GM12865 (cell line): ENCODE results near the gene GPR132.
"Not testable (repeated sequence)": the region's sequence is repeated elsewhere in the genome, so short reads cannot be mapped to it uniquely, and the experiment has no call there.

Experiments used
- DNase-seq: peaks from one replicate; pipeline ENCODE4 v3.0.0; 2010; ENCODE audit warnings: low read depth
- H3K4me3 ChIP-seq: 2 replicates; pipeline ENCODE4 v1.5.1; 2011; ENCODE audit warnings: mild to moderate bottlenecking, low read depth, low read length, control low read depth
- TF ChIP-seq, protein P1 (sequence below): IDR thresholded peaks from 2 replicates; pipeline ENCODE4 v1.5.1; 2011; ENCODE audit warnings: low read length, control low read depth, low read depth, inconsistent platforms; ENCODE audit not compliant: insufficient read depth; ENCODE audit errors: missing control alignments

GPR132 gene

DNA sequence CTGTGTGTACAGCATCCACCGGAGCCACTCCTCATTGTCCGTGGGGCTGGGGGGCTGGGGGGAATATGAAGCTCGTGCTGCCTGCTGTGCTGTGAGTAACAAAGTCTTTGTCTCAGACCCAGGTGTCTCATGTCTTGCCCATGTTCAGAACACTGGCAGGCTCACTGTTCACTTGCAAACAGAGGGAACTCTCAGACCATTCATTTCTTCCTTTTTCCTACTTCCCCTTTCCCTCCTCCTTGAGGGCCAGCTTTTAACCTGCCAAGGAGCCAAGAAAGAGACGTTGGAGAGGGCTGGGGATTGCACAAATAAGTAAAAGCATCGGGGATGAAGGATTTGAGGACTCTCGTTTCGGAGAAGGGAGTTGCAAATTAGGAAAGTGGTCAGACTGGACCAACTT, 21.6 kb downstream of the GPR132 start:
- no peak overlapping the region for H3K4me3 ChIP-seq
- TF ChIP-seq, protein P1, sequence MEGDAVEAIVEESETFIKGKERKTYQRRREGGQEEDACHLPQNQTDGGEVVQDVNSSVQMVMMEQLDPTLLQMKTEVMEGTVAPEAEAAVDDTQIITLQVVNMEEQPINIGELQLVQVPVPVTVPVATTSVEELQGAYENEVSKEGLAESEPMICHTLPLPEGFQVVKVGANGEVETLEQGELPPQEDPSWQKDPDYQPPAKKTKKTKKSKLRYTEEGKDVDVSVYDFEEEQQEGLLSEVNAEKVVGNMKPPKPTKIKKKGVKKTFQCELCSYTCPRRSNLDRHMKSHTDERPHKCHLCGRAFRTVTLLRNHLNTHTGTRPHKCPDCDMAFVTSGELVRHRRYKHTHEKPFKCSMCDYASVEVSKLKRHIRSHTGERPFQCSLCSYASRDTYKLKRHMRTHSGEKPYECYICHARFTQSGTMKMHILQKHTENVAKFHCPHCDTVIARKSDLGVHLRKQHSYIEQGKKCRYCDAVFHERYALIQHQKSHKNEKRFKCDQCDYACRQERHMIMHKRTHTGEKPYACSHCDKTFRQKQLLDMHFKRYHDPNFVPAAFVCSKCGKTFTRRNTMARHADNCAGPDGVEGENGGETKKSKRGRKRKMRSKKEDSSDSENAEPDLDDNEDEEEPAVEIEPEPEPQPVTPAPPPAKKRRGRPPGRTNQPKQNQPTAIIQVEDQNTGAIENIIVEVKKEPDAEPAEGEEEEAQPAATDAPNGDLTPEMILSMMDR = no peak
- no peak for DNase-seq

DNA sequence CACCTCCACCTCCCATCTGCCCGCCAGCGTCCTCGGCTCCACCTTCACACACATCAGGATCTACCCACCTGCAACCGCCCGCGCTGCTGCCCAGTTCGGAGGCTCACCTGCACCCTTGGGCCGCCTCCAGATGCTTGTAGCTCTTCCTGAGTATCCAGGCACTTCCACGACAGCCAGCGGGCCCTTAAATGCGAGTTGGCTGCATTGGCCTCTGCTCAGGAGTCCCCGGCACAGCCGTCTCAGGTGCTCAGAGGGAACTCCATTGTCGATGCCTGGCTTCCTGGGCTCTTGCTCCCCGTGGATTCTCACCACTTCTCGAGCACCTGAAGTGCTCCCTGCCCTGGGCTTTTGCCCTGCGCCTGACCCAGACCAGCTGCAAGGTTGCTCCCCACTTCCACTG, 22.4 kb downstream of the GPR132 start:
- no peak for DNase-seq
- TF ChIP-seq, protein P1 = no peak
- H3K4me3 ChIP-seq = no peak overlapping the region

DNA sequence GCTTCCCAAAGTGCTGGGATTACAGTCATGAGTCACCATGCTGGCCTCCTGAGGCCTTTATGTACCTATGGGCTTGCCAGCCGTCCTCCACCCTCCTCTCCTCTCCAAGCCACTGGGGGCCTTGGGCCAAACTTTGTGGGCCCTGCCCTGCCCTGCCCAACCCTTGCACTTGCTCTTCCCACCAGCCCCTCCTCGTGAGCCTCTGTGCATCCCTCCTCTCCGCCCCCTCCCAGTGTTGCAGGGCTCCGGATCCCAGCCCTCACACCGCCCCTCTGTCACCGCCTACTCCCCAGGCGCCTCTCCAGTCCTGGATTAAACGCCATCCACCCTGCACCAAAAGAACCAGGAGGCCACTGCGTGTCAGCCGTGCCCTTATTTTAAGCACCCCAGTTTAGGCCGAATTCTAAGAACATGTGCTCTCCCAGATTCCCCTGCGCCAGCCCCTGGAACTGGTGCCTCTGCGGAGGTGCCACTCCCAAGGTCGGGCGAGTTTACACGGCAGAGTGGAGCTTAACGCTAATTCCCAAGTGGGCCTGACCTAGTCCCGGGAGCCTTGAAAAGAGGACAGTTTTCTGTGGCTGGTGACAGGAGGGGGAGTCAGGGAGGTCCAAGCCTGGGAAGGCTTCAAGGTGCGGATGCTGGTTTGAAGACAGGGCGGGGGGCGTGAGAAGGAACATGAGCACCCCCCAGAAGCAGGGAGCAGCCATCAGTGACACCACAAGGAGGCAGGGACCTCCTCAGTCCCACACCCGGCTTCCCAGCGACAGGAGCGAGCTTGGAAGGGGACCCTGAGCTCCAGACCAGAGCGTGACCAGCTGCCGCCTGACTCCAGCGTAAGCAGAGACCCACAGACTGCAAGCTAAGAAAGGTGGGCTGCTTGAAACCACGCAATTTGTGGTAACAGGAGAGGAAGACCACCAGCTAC, 23.1 kb downstream of the GPR132 start:
- TF ChIP-seq, protein P1 = no peak
- no peak overlapping the region for H3K4me3 ChIP-seq
- DNase-seq = no peak

DNA sequence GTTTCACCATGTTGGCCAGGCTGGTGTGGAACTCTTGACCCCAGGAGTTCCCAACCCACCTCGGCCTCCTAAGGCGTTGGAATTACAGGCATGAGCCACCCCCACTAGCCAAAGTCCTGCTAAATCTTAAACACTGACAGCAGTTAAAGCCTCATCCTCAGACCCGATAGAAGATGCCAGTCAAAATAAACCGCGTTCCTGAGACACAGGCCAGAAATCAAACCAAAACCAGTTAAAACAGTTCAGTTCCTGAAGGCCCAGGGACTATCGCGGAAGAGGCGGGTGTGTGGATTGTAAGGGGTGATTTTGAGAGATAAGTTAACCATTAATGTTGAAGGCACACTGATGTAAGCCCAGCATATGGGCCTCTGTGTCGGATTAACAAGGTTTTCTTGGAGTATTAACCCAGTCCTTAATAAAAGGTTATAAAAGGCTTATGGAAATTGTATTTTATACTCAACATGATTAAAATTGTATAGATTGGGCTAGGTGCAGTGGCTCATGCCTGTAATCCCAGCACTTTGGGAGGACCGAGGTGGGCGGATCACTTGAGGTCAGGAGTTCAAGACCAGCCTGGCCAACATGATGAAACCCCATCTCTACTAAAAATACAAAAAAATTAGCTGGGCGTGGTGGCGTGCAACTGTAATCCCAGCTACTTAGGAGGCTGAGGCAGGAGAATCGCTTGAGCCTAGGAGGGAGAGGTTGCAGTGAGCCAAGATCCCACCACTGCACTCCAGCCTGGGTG, 25.6 kb downstream of the GPR132 start:
- no peak overlapping the region for H3K4me3 ChIP-seq
- TF ChIP-seq, protein P1 = no peak
- DNase-seq = no peak

DNA sequence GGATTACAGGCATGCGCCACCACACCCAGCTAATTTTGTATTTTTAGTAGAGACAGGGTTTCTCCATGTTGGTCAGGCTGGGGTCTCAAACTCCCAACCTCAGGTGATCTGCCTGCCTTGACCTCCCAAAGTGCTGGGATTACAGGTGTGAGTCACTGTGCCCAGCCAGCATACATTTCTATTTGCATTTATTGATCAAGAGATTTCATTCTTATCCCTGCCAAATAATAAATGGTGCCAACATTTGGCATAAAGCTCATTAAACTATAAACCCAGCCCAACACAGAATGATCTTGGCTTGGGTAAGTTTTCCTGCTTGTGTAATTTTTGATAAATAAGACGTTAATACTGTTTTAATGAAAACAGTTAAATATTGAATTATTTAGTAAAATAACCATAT, 29.6 kb downstream of the GPR132 start:
- not testable (repeated sequence) for H3K4me3 ChIP-seq, DNase-seq

DNA sequence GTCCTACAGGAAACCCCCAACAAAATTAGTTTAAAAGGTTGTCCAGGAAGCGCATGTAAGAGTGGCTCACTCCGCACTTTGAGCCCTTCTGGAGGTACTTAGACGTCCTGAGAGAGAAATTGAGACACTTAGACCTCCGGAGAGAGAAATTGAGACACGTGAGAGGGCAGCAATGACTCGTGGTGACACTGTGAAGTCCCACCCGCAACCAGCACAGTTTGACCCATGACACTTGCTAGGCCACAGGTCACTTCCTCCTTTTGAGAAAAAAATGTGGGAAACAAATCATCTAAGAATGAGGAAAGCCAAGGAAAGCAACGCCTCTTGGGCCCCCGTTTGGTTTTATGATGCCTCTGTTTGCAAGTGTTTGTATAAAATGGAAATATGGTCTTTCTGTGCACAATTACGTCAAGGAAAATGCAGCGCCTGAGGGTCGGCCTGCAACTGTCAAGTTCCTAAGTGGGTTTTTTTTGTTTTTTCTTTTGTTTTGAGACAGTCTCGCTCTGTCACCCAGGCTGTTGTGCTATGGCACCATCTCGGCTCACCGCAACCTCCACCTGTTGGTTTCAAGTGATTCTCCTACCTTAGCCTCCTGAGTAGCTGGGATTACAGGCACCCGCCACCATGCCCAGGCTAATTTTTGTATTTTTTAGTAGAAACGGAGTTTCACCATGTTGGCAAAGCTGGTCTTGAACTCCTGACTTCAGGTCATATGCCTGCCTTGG, 30.8 kb downstream of the GPR132 start:
- no peak for DNase-seq
- TF ChIP-seq, protein P1 = no peak
- no peak overlapping the region for H3K4me3 ChIP-seq

DNA sequence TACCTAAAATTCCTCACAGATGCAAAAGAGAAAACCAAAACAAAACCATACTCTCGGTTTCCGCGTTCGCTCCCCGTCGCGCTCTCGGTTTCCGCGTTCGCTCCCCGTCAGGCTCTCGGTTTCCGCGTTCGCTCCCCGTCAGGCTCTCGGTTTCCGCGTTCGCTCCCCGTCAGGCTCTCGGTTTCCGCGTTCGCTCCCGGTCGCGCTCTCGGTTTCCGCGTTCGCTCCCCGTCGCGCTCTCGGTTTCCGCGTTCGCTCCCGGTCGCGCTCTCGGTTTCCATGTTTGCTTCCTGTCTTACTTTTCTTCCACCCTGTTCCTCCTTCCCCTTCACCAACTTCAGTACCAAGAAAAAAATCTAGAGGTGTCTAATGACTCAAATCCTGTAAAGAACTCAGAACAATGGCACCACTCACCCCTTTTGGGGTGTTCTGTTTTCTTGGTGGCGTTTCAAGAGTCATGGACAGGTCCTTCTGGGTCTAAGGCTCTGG, 31.8 kb downstream of the GPR132 start:
- not testable (repeated sequence) for H3K4me3 ChIP-seq, DNase-seq

DNA sequence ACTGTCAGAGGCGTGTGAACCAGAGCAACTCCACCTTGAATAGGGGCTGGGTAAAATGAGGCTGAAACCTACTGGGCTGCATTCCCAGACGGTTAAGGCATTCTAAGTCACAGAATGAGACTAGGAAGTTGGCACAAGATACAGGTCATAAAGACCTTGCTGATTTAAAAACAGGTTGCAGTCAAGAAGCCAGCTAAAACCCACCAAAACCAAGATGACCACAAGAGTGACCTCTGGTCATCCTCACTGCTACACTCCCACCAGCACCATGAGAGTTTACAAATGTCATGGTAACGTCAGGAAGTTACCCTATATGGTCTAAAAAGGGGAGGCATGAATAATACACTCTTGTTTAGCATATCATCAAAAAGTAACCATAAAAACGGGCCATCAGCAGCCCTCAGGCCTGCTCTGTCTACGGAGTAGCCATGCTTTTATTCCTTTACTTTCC, 32.8 kb downstream of the GPR132 start:
- H3K4me3 ChIP-seq, DNase-seq: not testable (repeated sequence)
